CD4-positive, alpha-beta T cell treated with Interleukin-2 at 100 ng/mL for 4 hours (primary cell): ENCODE data around the gene BBLN.
"Not testable (repeated sequence)": the region's sequence is repeated elsewhere in the genome, so short reads cannot be mapped to it uniquely, and the experiment has no call there.

Experiments used
- DNase-seq: peaks from one replicate; pipeline ENCODE4 v3.0.0-alpha.2; 2020; ENCODE audit warnings: low spot score

The BBLN gene

DNA sequence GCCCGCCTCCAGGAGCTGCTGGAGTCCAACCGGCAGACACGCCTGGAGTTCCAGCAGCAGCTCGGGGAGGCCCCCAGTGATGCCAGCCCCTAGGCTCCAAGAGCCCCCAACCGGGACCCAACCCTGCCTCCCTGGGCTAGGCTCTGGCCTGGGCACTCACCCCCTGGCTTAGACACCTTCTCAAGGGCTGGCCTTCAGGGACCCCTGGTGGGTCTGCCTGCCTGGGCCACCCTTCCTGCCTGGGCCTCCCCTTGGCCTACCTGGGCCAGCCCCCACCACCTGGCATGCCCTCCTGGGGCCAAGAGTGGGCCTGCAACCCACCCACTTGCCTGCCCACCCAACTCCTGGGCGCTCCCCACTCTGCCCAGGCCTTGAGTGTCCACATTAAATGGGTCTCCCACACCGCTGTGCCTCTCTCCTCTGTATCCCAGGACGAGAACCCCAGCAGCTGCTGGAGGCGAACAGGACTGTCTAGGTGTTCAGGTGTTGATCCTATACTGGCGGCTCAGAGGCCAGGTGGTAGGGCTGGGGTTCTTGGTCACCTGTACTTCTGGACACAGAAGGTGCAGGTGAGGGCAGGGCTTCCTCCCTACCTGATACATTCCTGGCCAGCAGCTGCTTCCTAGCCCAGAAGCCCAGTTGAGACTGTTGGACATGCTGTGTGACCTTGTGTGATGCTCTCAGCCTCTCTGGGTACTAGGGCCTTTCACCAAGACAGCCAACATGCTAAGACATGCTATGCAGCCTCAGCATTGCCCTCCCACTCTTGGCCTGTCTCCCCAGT lies 3.6 kb downstream of the BBLN start:
- DNase-seq, result no peak

DNA sequence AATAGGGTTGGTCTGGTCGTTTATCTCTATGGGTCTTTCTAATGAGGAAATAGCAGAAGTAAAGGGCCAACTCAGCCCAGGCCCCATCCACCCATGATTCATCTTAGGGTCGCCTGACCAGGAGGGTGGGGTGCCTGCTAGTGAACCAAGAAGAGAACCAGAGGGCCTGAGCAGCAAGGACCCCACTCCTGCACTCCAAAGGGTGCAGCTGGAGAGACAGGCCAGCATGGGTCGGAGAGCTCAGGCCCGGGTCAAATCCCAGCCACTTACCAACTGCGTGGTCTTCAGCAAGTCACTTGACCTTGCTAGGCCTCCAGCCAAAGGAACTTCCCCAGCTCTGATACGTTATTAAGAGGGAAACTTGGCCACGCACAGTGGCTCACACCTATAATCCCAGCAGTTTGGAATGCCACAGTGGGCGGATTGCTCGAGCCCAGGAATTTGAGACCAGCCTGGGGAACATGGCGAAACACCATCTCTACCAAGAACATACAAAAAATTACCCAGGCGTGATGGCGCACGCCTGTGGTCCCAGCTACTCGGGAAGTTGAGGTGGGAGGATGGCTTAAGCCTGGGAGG lies 4.3 kb downstream of the BBLN start:
- no peak for DNase-seq

DNA sequence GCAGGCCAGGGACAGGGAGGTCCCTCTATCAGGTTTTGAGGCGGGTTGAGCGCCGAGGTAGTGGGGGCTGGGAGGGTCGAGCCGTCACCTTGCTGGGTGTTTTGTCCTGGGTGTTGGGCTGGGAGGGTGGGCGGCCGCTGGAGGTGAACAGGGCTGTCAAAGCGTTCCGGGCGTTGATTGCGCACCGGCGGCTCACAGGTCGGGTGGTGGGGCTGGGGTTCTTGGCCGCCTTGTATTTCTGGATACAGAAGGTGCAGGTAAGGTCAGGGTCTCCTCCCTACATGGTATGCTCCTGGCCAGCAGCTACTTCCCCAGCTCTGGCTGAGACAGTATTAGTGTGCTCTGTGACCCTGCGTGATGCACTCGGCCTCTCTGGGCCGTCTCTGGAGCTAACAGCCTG lies 6.1 kb downstream of the BBLN start:
- no peak for DNase-seq

DNA sequence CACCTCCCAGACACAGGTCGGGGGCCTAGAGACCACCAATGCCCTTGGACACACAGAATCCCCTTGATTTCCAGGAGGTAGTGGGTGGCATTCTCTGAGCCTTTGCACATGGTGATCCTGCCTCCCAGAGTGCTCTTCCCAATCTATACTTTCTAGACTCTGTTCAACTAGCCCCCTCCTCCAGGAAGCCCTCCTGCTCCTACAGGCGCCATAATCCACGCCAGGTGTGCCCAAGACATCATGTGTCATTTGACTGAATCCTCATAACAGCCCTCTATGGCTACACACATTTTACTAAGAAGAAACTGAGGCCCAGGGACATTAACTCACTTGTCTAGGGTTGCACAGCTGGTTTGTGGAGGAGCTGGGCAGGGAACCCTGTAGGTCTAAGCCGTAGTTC lies 7.1 kb downstream of the BBLN start:
- DNase-seq, result no peak

DNA sequence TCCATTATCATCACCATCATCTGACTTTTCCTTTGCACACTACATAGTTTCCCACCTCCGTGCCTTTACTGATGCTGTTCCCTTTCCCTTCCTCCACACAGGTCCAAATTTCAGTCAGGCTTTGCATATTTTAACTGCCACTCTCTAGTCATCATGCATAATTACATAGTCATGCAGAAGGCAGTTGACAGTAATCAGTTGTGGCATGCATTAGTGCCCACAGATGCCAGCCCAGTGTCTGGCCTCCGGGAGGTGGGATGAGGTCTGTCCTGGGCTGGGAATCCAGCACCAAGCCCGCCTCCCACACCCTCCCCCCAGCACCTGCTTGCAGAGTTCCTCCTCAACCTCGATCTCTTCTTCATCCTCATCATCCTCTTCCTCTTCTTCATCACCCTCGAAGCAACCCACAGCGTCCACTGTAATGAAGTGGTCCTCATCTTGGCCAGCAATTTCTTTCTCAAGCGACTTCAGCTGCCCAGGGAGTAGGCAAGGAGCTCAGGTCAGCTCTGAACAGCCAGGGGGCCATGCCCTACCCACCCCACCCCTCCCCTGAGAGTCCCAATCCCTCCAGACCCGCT lies 8.8 kb downstream of the BBLN start:
- DNase-seq, result no peak

DNA sequence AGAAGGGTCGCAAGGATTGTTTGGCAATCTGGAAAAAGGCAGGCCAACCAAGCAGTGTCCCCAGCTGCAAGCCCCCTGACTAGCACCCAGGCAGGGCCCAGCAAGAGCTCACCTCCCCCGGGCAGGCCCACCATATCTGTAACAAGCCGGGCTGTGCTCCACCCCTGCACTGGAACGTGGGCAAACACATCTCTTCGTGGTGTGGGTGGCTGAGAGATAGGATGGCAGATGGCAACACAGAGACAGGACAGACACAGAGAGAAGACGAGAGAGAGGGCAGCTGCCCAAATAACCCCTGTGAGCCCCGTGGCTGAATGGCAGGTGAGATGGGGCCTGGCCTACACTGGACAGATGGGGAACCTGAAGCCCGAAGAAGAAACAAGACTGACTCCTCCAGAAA lies 9.4 kb downstream of the BBLN start:
- DNase-seq, result no peak

DNA sequence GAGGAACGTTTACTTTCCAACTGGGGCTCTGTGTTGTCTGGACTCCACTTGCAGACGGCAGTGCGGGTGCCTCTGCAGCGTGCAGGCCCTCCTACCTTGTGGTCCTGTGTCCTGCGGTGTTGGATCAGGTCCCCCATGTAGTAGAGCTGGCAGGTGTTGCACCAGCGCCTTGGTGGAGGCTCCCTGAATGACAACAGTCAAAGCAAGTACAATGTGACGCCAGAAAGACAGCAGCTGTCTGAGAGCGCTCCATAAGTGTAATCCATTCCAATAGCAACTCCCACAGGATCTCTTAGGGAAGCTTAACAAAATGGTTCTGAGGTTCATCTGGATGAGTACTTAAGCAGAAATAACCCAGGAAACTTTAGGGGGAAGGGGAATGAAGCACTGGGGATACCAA lies 9.9 kb downstream of the BBLN start:
- DNase-seq, result no peak

DNA sequence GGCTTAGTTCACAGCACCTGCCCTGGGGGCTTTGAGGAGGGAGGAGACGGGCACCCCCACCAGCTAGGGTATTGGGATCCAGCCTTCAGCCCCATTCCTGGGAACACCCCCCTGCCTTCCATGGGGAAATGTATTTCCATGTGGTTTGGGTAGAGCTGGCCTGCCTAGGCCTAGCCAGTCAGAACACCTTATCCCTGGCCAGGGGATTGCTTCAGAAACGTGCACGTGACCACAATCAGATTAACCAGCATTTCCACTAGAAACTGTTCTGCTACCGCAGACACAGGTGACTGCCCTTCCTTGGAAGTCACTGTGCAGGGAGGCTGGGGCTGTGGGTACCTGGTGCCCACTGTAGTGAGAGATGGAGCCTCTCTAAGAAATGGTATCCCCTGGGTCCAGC lies 14.0 kb downstream of the BBLN start:
- DNase-seq, result no peak

DNA sequence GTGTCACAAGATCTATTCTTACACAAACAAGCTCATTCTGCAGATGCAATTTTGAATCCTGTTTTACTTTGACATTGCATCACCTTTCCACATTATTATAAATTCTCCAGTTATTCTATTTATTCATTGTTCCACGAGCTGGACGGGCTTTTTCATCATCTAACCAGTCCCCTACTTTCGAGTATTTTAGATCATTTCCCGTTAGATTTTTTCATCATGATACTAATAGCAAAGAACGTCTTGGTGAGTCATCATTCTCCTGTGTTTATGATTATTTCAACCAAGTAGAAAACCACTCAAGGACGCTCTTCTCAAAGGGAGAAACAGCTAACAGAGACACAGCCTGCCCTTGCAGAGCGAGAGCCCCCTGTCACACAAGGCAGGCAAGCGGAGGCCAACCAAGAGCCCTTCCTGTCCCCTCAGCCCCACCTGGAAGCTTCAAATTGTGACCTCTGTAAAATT lies 15.1 kb downstream of the BBLN start:
- DNase-seq, result no peak

DNA sequence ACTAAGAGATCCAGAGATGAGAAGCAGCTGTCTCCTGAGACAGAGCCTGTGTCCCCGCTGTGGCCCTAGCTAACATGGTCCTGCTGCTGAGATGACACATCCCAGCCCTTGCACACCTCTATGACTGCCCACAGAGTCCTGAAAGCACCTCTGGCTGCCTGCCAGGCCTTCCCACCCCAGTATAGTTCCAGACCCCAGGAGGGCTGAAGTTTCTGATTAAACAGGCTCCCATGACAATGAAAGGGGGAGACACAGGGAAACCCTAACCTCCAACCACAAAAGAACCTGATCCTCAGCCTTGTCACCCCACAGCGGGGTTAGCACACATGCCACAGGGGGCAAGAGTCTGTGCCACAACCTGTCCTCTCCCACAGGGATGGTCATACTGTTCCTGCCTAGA lies 15.7 kb downstream of the BBLN start:
- DNase-seq, result no peak

DNA sequence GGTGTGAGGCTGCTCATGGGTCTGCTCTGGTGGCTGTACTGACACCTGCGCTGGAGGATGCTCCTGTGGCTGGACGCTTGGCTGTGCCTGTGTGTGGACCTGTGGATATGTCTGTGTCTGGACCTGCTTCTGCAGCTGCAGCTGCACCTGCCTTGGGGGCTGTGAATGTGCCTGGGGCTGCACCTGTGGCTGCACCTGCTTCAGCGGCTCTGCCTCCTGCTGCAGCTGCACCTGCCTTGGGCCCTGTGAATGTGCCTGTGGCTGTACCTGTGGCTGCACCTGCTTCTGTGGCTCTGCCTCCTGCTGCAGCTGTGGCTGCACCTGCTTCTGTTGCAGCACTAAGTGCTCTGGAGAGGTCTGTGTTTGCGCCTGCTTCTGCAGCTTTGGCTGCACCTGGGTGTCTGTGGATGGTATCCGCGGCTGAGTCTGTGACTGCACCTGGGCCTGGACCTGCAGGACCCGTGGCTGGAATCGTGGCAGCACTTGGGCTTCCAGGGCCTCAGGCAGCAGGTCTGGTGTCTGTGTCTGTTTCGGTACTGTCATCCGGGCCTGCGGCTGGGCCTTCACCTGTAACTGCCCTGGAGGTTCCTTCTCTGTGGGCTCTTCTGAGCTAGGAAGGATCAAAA lies 18.9 kb downstream of the BBLN start:
- no peak for DNase-seq

DNA sequence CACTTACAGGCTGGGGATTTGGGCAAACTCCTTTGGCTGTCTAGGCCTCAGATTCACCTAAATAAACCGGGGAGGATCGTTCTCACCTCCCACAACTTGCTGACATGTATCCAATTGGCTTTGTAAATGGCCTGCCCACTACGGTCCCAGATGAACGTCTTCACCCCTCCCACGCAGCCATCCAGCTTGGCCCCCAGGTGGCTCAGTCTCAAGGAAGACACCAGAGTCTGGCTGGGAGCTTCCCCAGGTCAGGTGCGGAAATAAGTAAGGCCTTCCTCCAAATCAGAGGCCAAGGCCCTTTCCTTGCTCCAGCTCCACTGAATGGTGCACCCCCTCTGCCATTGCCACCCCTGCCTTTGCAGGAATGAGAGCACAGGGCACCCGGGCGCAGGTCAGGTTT lies 19.9 kb downstream of the BBLN start:
- DNase-seq, result no peak

DNA sequence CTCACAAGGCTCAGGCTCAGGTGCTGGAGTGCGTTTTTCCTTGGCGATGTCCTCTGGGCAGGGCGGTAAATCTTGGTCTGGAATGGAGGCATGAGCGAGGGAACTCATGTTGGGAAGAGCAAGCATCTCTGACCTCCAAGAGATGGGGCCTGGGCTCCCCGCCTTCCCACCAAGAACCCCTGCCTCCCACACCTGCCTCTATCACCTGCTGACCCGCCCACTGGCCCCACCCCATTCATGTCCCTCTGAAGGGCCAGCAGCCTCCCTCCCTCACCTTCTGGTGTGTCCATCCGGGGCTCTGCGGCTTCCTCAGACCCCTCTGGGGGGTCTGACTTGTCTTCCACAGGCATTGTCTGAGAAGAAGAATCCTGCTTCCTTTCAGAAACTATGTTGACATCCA lies 20.4 kb downstream of the BBLN start:
- no peak for DNase-seq

DNA sequence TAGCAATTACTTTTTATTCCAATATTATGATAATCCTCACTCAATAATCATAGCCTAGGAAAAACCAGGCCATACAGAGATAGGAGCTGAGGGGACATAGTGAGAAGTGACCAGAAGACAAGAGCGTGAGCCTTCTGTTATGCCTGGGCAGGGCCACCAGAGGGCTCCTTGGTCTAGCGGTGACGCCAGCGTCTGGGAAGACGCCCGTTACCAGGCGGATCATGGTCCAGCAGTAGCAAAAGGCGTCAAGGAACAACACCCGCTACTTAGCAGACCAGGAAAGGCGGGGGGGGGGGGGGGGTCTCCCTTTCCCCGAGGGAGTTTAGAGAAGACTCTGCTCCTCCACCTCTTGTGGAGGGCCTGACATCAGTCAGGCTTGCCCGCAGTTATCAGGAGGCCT lies 21.4 kb downstream of the BBLN start:
- not testable (repeated sequence) for DNase-seq

DNA sequence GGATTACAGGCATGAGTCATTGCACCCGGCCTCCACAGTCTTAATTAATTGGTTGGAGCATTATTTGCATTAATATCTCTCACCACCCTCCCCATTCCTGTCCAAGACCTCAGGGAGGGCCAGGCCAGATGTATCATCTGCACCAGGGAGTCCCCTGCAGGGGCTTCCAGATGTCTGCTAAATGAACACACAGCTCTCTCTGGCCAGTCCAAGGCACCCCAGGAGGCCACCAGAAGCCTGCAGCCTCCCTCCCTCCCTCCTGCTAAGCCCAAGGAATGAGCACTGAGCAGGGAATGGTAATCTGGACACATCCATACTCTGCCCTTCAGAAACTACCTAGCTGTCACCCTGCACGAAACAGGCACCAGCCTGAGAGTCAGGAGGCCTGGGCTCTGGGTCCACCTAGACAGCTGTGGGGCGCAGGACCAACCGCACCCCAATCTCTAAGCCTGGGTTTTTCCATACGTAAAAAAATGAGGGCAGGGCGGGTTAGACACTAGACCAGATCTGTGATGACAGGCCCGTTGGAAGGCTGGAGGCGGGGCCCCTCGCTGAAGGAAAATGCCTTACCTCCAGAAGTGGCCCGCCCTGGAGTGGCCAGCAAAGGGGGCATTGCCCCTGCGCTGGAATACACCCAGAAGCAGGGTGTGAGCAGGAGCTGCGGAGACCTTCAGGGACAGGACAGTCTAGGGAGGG lies 23.0 kb downstream of the BBLN start:
- DNase-seq, result no peak

DNA sequence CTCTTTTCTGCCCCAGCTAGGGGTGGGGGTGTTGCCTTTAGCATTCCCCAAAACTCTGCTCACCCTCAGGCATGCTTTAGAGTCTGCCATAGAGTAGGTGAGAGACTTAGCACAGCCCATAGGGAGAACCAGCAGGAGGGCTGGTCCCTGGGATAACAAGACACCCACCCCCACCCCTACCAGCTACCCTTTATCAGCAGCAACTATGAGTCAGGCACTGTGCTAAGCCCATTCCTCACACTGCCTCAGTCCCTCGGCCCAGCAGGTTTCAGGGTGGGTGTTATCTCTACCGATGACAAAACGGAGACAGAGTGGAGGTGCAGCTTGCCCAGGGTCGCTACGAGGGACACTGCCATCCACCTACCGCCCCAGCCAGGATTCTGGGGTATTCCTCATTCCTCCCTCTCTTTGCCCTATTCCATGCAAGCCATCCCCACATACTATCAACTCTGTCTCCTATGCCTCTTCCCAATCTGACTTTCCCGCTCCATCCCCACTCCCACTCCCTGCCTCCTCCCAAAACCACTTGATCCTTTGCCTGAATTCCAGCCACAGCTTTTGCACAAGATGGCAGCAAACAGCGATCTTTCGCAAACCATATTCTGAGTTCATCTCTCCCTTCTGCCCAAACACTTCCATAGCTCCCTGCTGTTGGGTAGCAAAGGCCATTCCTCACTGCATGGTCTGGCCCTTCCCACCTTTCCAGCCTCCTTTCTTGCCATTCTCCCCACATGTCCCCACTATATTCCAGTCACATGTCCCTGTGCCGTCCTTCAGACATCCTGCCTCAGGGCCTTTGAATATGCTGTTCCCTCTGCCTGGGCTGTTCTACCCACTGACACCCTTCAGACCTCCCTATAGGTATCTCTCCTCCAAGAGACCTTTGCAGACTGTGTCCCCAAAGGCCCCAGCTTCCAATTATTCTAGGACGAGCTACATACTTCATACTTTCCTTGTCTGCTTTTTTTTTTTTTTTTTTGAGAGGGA lies 26.2 kb downstream of the BBLN start:
- DNase-seq, result no peak

DNA sequence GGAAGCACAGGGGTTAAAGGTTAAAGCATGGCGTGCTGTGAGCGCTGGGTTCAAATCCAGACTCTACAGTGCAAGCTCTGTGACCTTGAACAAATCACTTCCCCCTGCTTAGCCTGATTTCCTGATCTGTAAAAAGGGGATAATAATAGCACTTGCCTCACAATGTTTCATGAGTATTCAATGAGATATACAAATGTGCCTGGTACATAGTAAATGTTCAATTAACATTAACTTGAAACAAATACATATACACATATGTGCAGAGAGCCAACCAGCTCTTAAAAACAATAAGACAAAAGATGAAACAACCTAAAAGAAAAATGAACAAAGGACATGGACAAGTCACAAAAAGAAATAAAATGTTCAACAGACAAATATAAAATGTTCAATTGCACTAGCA lies 27.3 kb downstream of the BBLN start:
- no peak for DNase-seq

DNA sequence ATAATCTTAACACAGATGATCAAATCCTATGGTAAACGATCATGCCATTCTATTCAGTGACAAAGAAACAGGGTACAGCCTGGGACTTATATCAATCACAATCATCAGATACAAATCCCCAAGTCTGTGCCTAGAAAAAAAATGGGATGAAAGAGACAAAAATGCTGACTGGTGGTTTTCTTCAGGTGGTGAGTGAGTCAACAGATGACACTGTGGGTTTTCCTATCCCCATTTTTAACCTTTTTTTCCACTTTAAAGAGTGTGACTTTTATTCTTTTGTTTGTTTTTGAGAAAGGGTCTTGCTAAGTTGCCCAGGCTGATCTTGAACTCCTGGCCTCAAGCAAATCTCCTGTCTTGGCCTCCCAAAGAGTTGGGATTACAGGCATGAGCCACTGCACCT lies 28.1 kb downstream of the BBLN start:
- DNase-seq, result no peak

DNA sequence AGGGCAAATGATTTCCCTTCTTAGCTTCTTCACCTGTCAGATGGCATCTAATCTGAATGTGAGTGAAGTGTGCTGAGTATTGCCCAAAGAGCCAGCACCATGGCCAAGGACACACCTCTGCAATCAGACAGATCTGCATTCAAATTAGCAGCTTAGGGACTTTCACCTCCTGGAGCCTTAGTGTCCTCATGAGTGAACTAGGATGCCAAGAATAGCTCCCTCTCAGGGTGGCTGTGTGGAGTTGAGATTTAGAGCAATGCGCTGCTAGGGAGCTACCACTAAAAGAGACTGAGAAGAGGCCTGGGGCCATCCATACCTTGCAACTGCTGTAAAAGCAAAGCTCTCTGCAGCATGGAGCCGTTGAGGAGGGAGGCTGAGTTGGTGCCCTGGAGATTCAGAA lies 29.9 kb downstream of the BBLN start:
- DNase-seq, result no peak

DNA sequence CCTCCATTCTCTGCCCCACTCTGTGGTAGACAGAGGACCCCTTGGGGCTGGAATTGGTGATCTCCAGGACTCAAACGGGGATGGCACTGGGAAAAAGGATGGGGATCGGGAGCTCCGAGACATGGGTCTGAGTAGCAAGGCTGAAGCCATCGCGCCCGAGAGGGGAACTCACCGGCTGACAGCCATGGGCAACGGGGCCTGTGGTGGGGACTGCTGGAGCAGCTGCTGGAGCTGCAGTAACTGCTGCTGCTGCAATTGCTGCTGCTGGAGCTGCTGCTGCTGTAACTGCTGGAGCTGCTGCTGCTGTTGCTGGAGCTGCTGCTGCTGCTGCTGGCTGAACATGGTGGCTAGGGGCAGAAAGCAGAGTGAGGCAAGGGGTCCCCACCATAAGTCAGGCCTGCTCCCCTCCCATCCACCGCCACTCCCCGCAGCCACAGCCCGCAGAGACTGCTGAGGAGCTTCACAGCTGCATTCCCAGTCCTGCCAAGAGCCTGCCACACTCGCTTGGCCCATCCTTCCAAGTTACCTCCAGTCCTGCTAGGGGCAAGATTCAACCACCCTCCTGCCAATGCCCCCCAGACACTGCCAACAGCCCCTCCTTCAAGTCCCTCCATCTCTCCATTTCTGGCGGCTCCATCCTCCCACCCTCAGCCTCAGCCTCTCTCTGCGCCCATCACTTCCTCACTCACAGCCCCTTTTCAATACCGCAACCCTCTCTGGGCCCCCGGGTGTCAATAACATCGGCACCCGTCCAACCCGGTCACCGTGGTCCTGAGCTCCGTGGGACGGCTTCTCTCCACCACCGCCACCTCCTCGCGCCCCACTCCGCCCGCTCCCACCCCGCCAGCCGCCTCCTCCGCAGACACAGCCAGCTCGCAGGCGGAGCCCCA lies 30.7 kb downstream of the BBLN start:
- DNase-seq, result no peak
